Naive thymus-derived CD4-positive, alpha-beta T cell (primary cell): ENCODE measurements around the gene MYO9A. TPM values are rescaled to one million over a fixed set of nuclear protein-coding genes. Genes with fewer than 3 reads are reported as not detected.

Source experiments
- ATAC-seq: fragments of 150-1000 bp; cut with Tn5 transposase; 2 replicates; pipeline ENCODE4 v1.10.0; 2021; ENCODE audit warnings: mild to moderate bottlenecking, moderate library complexity
- CTCF ChIA-PET: fragments of 350-600 bp; sonication (Branson Sonifier 250); formaldehyde crosslinking; loops from one replicate; lab custom pipeline; 2021; ENCODE audit warnings: antibody characterized with exemption; lab: Charles Lee
- POLR2A ChIA-PET: fragments of 350-600 bp; sonication (Branson Sonifier 250); formaldehyde crosslinking; loops from one replicate; lab custom pipeline; 2021; ENCODE audit warnings: antibody characterized with exemption, inconsistent platforms; lab: Charles Lee
- DNase-seq, 9 donors: peaks; one replicate each; pipeline versions ENCODE4 v3.0.0 to v3.0.0-alpha.2; 2020 to 2022; ENCODE audit warnings: mixed read lengths in 1 of 9
- H3K27ac ChIP-seq: one replicate; pipeline ENCODE4 v1.7.0; 2013; ENCODE audit warnings: mild to moderate bottlenecking, low read depth, low read length, moderate library complexity
- H3K27me3 ChIP-seq, 2 donors: one replicate each; pipeline ENCODE4 v1.7.0; 2013; ENCODE audit warnings: low read length in 2 of 2, mild to moderate bottlenecking in 2 of 2, moderate library complexity in 2 of 2; ENCODE audit not compliant: control insufficient read depth in 2 of 2, insufficient read depth in 2 of 2
- H3K36me3 ChIP-seq, 3 experiments: 1 replicate in 2 of 3; 2 replicates in 1 of 3; pipeline ENCODE4 v1.7.0; 2013; ENCODE audit warnings: low read length in 3 of 3, mild to moderate bottlenecking in 3 of 3, moderate library complexity in 1 of 3; ENCODE audit not compliant: insufficient read depth in 3 of 3, control insufficient read depth in 2 of 3
- H3K4me1 ChIP-seq, 2 donors: one replicate each; pipeline ENCODE4 v1.7.0; 2013; ENCODE audit warnings: low read length in 2 of 2, mild to moderate bottlenecking in 2 of 2, moderate library complexity in 1 of 2; ENCODE audit not compliant: control insufficient read depth in 2 of 2, insufficient read depth in 2 of 2
- H3K4me3 ChIP-seq: 2 replicates; pipeline ENCODE4 v1.7.0; 2013; ENCODE audit warnings: mild to moderate bottlenecking, low read length
- H3K9me3 ChIP-seq, 3 experiments: 1 replicate in 2 of 3; 2 replicates in 1 of 3; pipeline ENCODE4 v1.7.0; 2013; ENCODE audit warnings: low read length in 3 of 3; ENCODE audit not compliant: control insufficient read depth in 2 of 3
- H3K27ac Mint-ChIP-seq, 9 donors: one replicate each; pipeline ENCODE4 v1.8.0; 2020 to 2022; ENCODE audit warnings: mixed read lengths in 9 of 9, mild to moderate bottlenecking in 8 of 9, moderate library complexity in 5 of 9, inconsistent platforms in 2 of 9
- H3K27me3 Mint-ChIP-seq, 5 donors: one replicate each; pipeline ENCODE4 v1.8.0; 2021 to 2022; ENCODE audit warnings: mixed read lengths in 5 of 5, mild to moderate bottlenecking in 1 of 5
- H3K36me3 Mint-ChIP-seq, 5 donors: one replicate each; pipeline ENCODE4 v1.8.0; 2020 to 2022; ENCODE audit warnings: mixed read lengths in 5 of 5, mild to moderate bottlenecking in 3 of 5, inconsistent platforms in 1 of 5
- H3K4me1 Mint-ChIP-seq, 7 donors: one replicate each; pipeline ENCODE4 v1.8.0; 2020 to 2022; ENCODE audit warnings: mixed read lengths in 7 of 7, mild to moderate bottlenecking in 3 of 7, inconsistent platforms in 1 of 7
- H3K4me3 Mint-ChIP-seq, 10 donors: one replicate each; pipeline ENCODE4 v1.8.0; 2020 to 2022; ENCODE audit warnings: mild to moderate bottlenecking in 10 of 10, mixed read lengths in 10 of 10, moderate library complexity in 6 of 10, inconsistent platforms in 2 of 10
- H3K9me3 Mint-ChIP-seq, 11 donors: one replicate each; pipeline ENCODE4 v1.8.0; 2020 to 2022; ENCODE audit warnings: mixed read lengths in 11 of 11, mild to moderate bottlenecking in 4 of 11, inconsistent platforms in 1 of 11, moderate library complexity in 1 of 11
- intact Hi-C, 2 donors: fragments of 100-400 bp; cut with micrococcal nuclease; formaldehyde crosslinking; loops; one replicate each; pipeline ENCODE4 v1.15.1; 2023
- polyA plus RNA-seq, 2 donors: library from polyadenylated mRNA; unstranded; fragments of 300-500 nt; fragmentation: Illumina TruSeq; gene quantifications; one replicate each; pipeline ENCODE4 v1.2.3, GENCODE V29; 2021
- total RNA-seq, 6 experiments: library from RNA in 5 of 6; stranded (reverse) in 5 of 6; gene quantifications; 1 replicate in 5 of 6; 2 replicates in 1 of 6; pipeline ENCODE4 v1.2.3 and lab custom pipeline; 2021 to 2026

Gene MYO9A
- total and polyA plus RNA-seq, 7 experiments from 2014 or later: 8.4 to 53.3 (median 29.0) TPM

- H3K9me3 Mint-ChIP-seq: peaks cover 0 to 8% (median 3%) of the 10 kb centered on the region in 11 donors
- peaks cover 2 to 71% (median 45%) of the 10 kb centered on the region in 5 donors for H3K36me3 Mint-ChIP-seq
These were observed 75.1 kb downstream of the MYO9A start for GRCh38 chr15:72042865-72043264.

DNA sequence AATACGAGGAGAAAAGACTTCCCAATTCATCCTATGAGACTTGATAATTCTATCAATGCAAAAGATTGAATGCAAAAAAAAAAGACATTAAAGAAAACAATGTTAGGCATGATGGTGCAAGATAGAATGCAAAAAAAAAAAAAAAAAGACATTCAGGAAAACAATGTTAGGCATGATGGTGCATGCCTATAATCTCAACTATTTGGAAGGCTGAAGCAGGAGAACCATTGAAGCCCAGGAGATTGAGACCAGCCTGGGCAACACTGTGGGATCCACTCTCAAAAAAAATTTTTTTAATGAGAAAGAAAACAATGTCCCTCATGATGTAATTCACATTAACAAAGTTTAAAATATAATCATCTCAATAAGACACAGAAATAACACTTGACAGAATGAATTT, 75.9 kb downstream of the MYO9A start:
- H3K27ac Mint-ChIP-seq: no peak overlapping the region
- peaks cover 6 to 69% (median 53%) of the 10 kb centered on the region in 5 donors for H3K36me3 Mint-ChIP-seq
- H3K4me3 Mint-ChIP-seq: no peak overlapping the region
- H3K9me3 Mint-ChIP-seq: peaks cover 0 to 12% (median 7%) of the 10 kb centered on the region in 11 donors
- H3K4me3 ChIP-seq: no peak overlapping the region
- H3K27me3 Mint-ChIP-seq: no peaks in the 10 kb centered on the region
- H3K36me3 ChIP-seq: peaks cover 0 to 12% (median 6%) of the 10 kb centered on the region in 3 experiments
- POLR2A ChIA-PET: no interaction called here
- H3K27me3 ChIP-seq: no peaks in the 10 kb centered on the region
- no peaks in the 10 kb centered on the region for H3K9me3 ChIP-seq
- no peak overlapping the region for H3K27ac ChIP-seq
- CTCF ChIA-PET: interaction anchor here (0.6 kb wide), 1 partner anchor 108 kb away, joined by 3 read pairs; no protein-coding TSS in a partner anchor
- ATAC-seq (no peak), DNase-seq (no peak)
- H3K4me1 Mint-ChIP-seq: peaks cover 5 to 17% (median 11%) of the 10 kb centered on the region in 7 donors
- no peaks in the 10 kb centered on the region for H3K4me1 ChIP-seq
- intact Hi-C loops: no loop called here

More at GRCh38 chr15:72042865-72043264, 75.1 kb downstream of the MYO9A start:
- ATAC-seq: no peak
- Histone ChIP-seq H3K27ac (no peak overlapping the region), H3K9me3 (no peaks in the 10 kb centered on the region), H3K27me3 (no peaks in the 10 kb centered on the region), H3K4me1 (no peaks in the 10 kb centered on the region), H3K4me3 (no peak overlapping the region), H3K36me3 (peaks cover 0 to 12% (median 6%) of the 10 kb centered on the region in 3 experiments)
- ChIA-PET CTCF (interaction anchor here (0.6 kb wide), 1 partner anchor 109 kb away, joined by 3 read pairs; no protein-coding TSS in a partner anchor), POLR2A (no interaction called here)
- peaks cover 0 to 14% (median 7%) of the 10 kb centered on the region in 7 donors for H3K4me1 Mint-ChIP-seq
- H3K27ac Mint-ChIP-seq: no peak overlapping the region
- no peak for DNase-seq
- H3K27me3 Mint-ChIP-seq: no peaks in the 10 kb centered on the region
- no peak overlapping the region for H3K4me3 Mint-ChIP-seq
- intact Hi-C loops: no loop called here

GRCh38 chr15:72037321-72037720, 80.6 kb downstream of the MYO9A start:
- Mint-ChIP-seq H3K36me3 (peaks cover 7 to 57% (median 21%) of the 10 kb centered on the region in 5 donors), H3K4me1 (peaks cover 6 to 34% (median 22%) of the 10 kb centered on the region in 7 donors), H3K27ac (peak overlapping the region in 1 of 9 donors; percentile 25), H3K27me3 (no peaks in the 10 kb centered on the region), H3K4me3 (peak overlapping the region in 1 of 10 donors; percentile 45), H3K9me3 (peaks cover 0 to 15% (median 10%) of the 10 kb centered on the region in 11 donors)
- no peak for ATAC-seq
- Histone ChIP-seq H3K27me3 (no peaks in the 10 kb centered on the region), H3K36me3 (peaks cover 0 to 5% (median 0%) of the 10 kb centered on the region in 3 experiments), H3K4me1 (no peaks in the 10 kb centered on the region), H3K27ac (no peak overlapping the region), H3K4me3 (no peak overlapping the region), H3K9me3 (no peaks in the 10 kb centered on the region)
- ChIA-PET POLR2A (no interaction called here), CTCF (no interaction called here)
- intact Hi-C loops: no loop called here
- no peak for DNase-seq

- H3K27ac Mint-ChIP-seq: no peak overlapping the region
- peaks cover 3 to 48% (median 23%) of the 10 kb centered on the region in 5 donors for H3K36me3 Mint-ChIP-seq
- Histone ChIP-seq H3K9me3 (no peaks in the 10 kb centered on the region), H3K4me1 (no peaks in the 10 kb centered on the region), H3K27ac (no peak overlapping the region), H3K4me3 (no peak overlapping the region), H3K27me3 (no peaks in the 10 kb centered on the region), H3K36me3 (peaks cover 0 to 7% (median 0%) of the 10 kb centered on the region in 3 experiments)
- H3K9me3 Mint-ChIP-seq: peaks cover 0 to 15% (median 10%) of the 10 kb centered on the region in 11 donors
- H3K4me1 Mint-ChIP-seq: peaks cover 6 to 34% (median 18%) of the 10 kb centered on the region in 7 donors
- ChIA-PET POLR2A (no interaction called here), CTCF (no interaction called here)
- ATAC-seq: no peak
- H3K4me3 Mint-ChIP-seq: no peak overlapping the region
- DNase-seq: no peak
- intact Hi-C loops: no loop called here
- no peaks in the 10 kb centered on the region for H3K27me3 Mint-ChIP-seq
These were observed 82.9 kb downstream of the MYO9A start for GRCh38 chr15:72034859-72035650.

GRCh38 chr15:72034351-72034750, 83.6 kb downstream of the MYO9A start:
- peaks cover 6 to 34% (median 18%) of the 10 kb centered on the region in 7 donors for H3K4me1 Mint-ChIP-seq
- no peaks in the 10 kb centered on the region for H3K4me1 ChIP-seq
- peaks cover 3 to 48% (median 23%) of the 10 kb centered on the region in 5 donors for H3K36me3 Mint-ChIP-seq
- intact Hi-C loops: no loop called here
- ATAC-seq (no peak), DNase-seq (no peak)
- no peaks in the 10 kb centered on the region for H3K27me3 ChIP-seq
- peaks cover 0 to 15% (median 10%) of the 10 kb centered on the region in 11 donors for H3K9me3 Mint-ChIP-seq
- H3K4me3 ChIP-seq: no peak overlapping the region
- peaks cover 0 to 7% (median 0%) of the 10 kb centered on the region in 3 experiments for H3K36me3 ChIP-seq
- no peak overlapping the region for H3K4me3 Mint-ChIP-seq
- no peaks in the 10 kb centered on the region for H3K9me3 ChIP-seq
- no peaks in the 10 kb centered on the region for H3K27me3 Mint-ChIP-seq
- no peak overlapping the region for H3K27ac ChIP-seq
- no peak overlapping the region for H3K27ac Mint-ChIP-seq
- POLR2A ChIA-PET: no interaction called here
- CTCF ChIA-PET: no interaction called here

DNA sequence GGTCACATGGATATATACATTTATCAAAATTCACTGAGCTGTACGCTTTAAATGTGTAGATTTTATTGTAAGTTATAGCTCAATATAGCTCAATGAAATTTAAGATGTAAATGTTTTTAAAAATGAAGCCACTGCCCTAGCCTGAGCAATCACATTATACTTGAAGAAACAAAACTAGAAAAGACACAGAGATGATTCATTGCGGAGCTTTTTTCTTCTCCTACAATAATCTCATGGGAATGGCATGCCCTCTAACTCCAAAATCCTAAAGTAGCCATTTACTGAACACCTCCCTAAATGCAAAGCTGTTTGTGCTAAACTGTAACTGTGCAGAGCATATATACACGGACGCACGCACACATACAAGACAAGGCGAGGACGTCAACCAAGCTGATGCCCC, 84.2 kb downstream of the MYO9A start:
- Histone ChIP-seq H3K27me3 (no peaks in the 10 kb centered on the region), H3K36me3 (peaks cover 0 to 7% (median 0%) of the 10 kb centered on the region in 3 experiments), H3K4me1 (no peaks in the 10 kb centered on the region), H3K9me3 (no peaks in the 10 kb centered on the region), H3K4me3 (no peak overlapping the region), H3K27ac (no peak overlapping the region)
- ChIA-PET POLR2A (no interaction called here), CTCF (no interaction called here)
- DNase-seq: no peak
- ATAC-seq: no peak
- Mint-ChIP-seq H3K4me3 (no peak overlapping the region), H3K36me3 (peaks cover 3 to 45% (median 23%) of the 10 kb centered on the region in 5 donors), H3K4me1 (peaks cover 6 to 34% (median 18%) of the 10 kb centered on the region in 7 donors), H3K27ac (no peak overlapping the region), H3K27me3 (no peaks in the 10 kb centered on the region), H3K9me3 (peaks cover 0 to 15% (median 10%) of the 10 kb centered on the region in 11 donors)
- intact Hi-C loops: no loop called here
